Left cardiac atrium (tissue), 4 donors: Measurements from ENCODE around the gene ENPEP. TPM values are rescaled to one million over a fixed set of nuclear protein-coding genes. Genes with fewer than 3 reads are reported as not detected.
"Not testable (repeated sequence)": the region's sequence is repeated elsewhere in the genome, so short reads cannot be mapped to it uniquely, and the experiment has no call there.

Source experiments
- ATAC-seq, 2 donors: fragments of 200-7000 bp; cut with Tn5 transposase; one replicate each; pipeline ENCODE4 v1.9.1; 2020; ENCODE audit warnings: mild to moderate bottlenecking in 2 of 2, moderate library complexity in 2 of 2
- DNase-seq: peaks from one replicate; pipeline ENCODE4 v3.0.0-alpha.2; 2020
- intact Hi-C, 2 donors: fragments of 100-400 bp; cut with DNase I; formaldehyde crosslinking; loops; one replicate each; pipeline versions ENCODE4 v1.14.1 to v1.15.1; 2022 to 2023
- total RNA-seq, 2 donors: library from RNA; stranded (reverse); fragmentation: NEBNext Ultra II Directional; extraction: Animal tissue kit (Norgen Biotek cat#: 25700); gene quantifications; one replicate each; pipeline ENCODE4 v1.2.1, GENCODE V29; 2021
- donor health status: DM: no; HTN: yes; CAD: no.
- donor health status: DM: no; HTN: yes; CAD: no; lungs with severe emphysema.
- donor health status: DM: yes; HTN: yes; CAD: no.
- donor health status: Dilated cardiomyopathy.

Gene ENPEP
- total RNA-seq, 2 donors from 2014 or later, result 7.4 to 12.2 TPM

- DNase-seq (no peak), ATAC-seq (no peak)
- intact Hi-C loops, result no loop called here
Measured at GRCh38 chr4:110483516-110483915, 7.6 kb downstream of the ENPEP start.

- DNase-seq (no peak), ATAC-seq (no peak)
- intact Hi-C loops, result no loop called here
Measured at GRCh38 chr4:110484029-110484428, 8.1 kb downstream of the ENPEP start.

GRCh38 chr4:110484767-110485166 is 8.8 kb downstream of the ENPEP start:
- intact Hi-C loops, result no loop called here
- ATAC-seq, result peak in 1 of 2 donors; percentile 71
- no peak for DNase-seq

- DNase-seq, result no peak
- intact Hi-C loops, result no loop called here
- ATAC-seq, result no peak
Measured at GRCh38 chr4:110485452-110485851, 9.5 kb downstream of the ENPEP start.

- intact Hi-C loops, result no loop called here
- no peak for DNase-seq
- no peak for ATAC-seq
Measured at GRCh38 chr4:110486256-110486655, 10.3 kb downstream of the ENPEP start.

- ATAC-seq, intact Hi-C loops, DNase-seq: not testable (repeated sequence)
Measured at GRCh38 chr4:110486850-110487249, 10.9 kb downstream of the ENPEP start.

GRCh38 chr4:110487873-110488272 is 11.9 kb downstream of the ENPEP start:
- intact Hi-C loops, result no loop called here
- DNase-seq, result no peak
- peak; percentile 76 to 78 for ATAC-seq

GRCh38 chr4:110489901-110490508 is 14.1 kb downstream of the ENPEP start:
- intact Hi-C loops, result no loop called here
- ATAC-seq (no peak), DNase-seq (no peak)

GRCh38 chr4:110492522-110492921 is 16.6 kb downstream of the ENPEP start:
- intact Hi-C loops, result no loop called here
- DNase-seq (no peak), ATAC-seq (no peak)

GRCh38 chr4:110493520-110493919 is 17.6 kb downstream of the ENPEP start:
- intact Hi-C loops, result no loop called here
- ATAC-seq (no peak), DNase-seq (no peak)

- ATAC-seq (no peak), DNase-seq (no peak)
- intact Hi-C loops, result no loop called here
Measured at GRCh38 chr4:110498420-110498819, 22.5 kb downstream of the ENPEP start.

- ATAC-seq (no peak), DNase-seq (no peak)
- intact Hi-C loops, result no loop called here
Measured at GRCh38 chr4:110499126-110499525, 23.2 kb downstream of the ENPEP start.

- intact Hi-C loops, result loop anchor here in 1 of 2 donors (10.0 kb wide), 1 partner anchor 157 kb away; no protein-coding TSS in a partner anchor
- no peak for DNase-seq
- ATAC-seq, result no peak
Measured at GRCh38 chr4:110501826-110502225, 25.9 kb downstream of the ENPEP start.

- DNase-seq (no peak), ATAC-seq (peak; percentile 68 to 74)
- intact Hi-C loops, result loop anchor here in 1 of 2 donors (10.0 kb wide), 1 partner anchor 159 kb away; no protein-coding TSS in a partner anchor
Measured at GRCh38 chr4:110503270-110504083, 27.5 kb downstream of the ENPEP start.

- no peak for ATAC-seq
- DNase-seq, result no peak
- intact Hi-C loops, result loop anchor here in 1 of 2 donors (10.0 kb wide), 1 partner anchor 159 kb away; no protein-coding TSS in a partner anchor
Measured at GRCh38 chr4:110504084-110504435, 28.1 kb downstream of the ENPEP start.

- intact Hi-C loops, result loop anchor here in 1 of 2 donors (5.0 to 10.0 kb wide), 2 partner anchors 161 to 503 kb away; no protein-coding TSS in a partner anchor
- ATAC-seq, result no peak
- DNase-seq, result no peak
Measured at GRCh38 chr4:110505440-110505839, 29.5 kb downstream of the ENPEP start.

- no peak for ATAC-seq
- intact Hi-C loops, result loop anchor here in 1 of 2 donors (5.0 to 10.0 kb wide), 2 partner anchors 164 to 507 kb away; no protein-coding TSS in a partner anchor
- DNase-seq, result no peak
Measured at GRCh38 chr4:110508827-110509710, 33.1 kb downstream of the ENPEP start.

GRCh38 chr4:110510277-110510676 is 34.3 kb downstream of the ENPEP start:
- DNase-seq, result no peak

GRCh38 chr4:110510955-110511544 is 35.1 kb downstream of the ENPEP start:
- ATAC-seq (no peak), DNase-seq (no peak)
- intact Hi-C loops, result loop anchor here (2.0 to 10.0 kb wide), 6 partner anchors 166 to 512 kb away; no protein-coding TSS in a partner anchor

More at GRCh38 chr4:110510277-110510676, 34.3 kb downstream of the ENPEP start:
- no peak for ATAC-seq
- intact Hi-C loops, result loop anchor here (2.0 to 10.0 kb wide), 6 partner anchors 165 to 511 kb away; no protein-coding TSS in a partner anchor
